ENCODE results near the gene TCF4. TPM values are rescaled to one million over a fixed set of nuclear protein-coding genes. Genes with fewer than 3 reads are reported as not detected.

The TCF4 gene
- total RNA-seq, 1 experiment from 2014 or later = 143 TPM

DNA sequence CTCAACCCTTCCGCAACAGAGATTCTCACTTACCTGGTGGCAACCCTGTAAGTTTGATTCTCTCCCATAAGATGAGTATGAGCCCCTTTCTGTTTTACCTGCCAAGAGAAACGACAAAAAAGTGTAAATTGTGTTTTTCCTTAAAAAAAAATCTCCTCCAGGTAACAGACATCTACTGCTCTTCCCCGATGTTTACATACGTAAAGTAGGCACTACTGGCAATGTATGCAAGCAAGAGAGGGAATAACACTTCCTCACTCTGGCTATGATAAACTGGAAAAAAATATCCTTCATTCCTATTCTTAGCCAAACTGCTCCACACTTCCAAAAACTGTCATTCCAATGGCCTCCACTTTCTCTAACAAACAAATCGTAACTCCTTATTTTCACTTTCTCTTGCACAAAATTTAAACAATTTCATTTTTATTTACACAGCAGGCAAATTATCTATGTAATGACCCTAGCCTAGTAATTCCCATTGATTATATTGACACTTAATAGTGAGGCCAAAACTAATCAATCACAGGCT lies 184.5 kb downstream of the TCF4 start:
- Histone ChIP-seq H3K27me3 (replicated peaks; ENCODE audit: insufficient read depth, low read depth, low read length, poor library complexity) (no peaks in the 10 kb centered on the region), H3K36me3 (ENCODE audit: insufficient read depth, low read length, poor library complexity, severe bottlenecking) (no peaks in the 10 kb centered on the region), H3K27ac (ENCODE audit: low read depth, low read length, poor library complexity, severe bottlenecking) (peak overlapping the region; percentile 81), H3K9me3 (ENCODE audit: low read depth, low read length, poor library complexity, severe bottlenecking) (no peaks in the 10 kb centered on the region), H3K4me1 (ENCODE audit: insufficient read depth, low read length, poor library complexity, severe bottlenecking) (peaks cover 71% of the 10 kb centered on the region), H3K4me3 (ENCODE audit: low read depth, low read length, poor library complexity, severe bottlenecking) (peak overlapping the region; percentile 47)
- no TSS peak for BruUV-seq (replicated peaks)
- ChIA-PET CTCF (interaction anchor here (0.7 kb wide), 1 partner anchor 20 kb away, joined by 3 read pairs; no protein-coding TSS in a partner anchor), POLR2A (ENCODE audit: low non-redundant PET) (no interaction called here)
- TF ChIP-seq EZH2 (IDR thresholded peaks at IDR 0.05; ENCODE audit: borderline replicate concordance, low read depth, low read length, poor library complexity, severe bottlenecking) = no peak
- TF ChIP-seq, protein P1, sequence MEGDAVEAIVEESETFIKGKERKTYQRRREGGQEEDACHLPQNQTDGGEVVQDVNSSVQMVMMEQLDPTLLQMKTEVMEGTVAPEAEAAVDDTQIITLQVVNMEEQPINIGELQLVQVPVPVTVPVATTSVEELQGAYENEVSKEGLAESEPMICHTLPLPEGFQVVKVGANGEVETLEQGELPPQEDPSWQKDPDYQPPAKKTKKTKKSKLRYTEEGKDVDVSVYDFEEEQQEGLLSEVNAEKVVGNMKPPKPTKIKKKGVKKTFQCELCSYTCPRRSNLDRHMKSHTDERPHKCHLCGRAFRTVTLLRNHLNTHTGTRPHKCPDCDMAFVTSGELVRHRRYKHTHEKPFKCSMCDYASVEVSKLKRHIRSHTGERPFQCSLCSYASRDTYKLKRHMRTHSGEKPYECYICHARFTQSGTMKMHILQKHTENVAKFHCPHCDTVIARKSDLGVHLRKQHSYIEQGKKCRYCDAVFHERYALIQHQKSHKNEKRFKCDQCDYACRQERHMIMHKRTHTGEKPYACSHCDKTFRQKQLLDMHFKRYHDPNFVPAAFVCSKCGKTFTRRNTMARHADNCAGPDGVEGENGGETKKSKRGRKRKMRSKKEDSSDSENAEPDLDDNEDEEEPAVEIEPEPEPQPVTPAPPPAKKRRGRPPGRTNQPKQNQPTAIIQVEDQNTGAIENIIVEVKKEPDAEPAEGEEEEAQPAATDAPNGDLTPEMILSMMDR (conservative IDR thresholded peaks at IDR 0.05; ENCODE audit: low read depth, low read length) = no peak
- DNase-seq (ENCODE audit: low spot score) = no peak
- intact Hi-C loops (cut with micrococcal nuclease; ENCODE audit: unreplicated experiment) = loop anchor here (5.0 to 10.0 kb wide), 3 partner anchors 51 to 1171 kb away; no protein-coding TSS in a partner anchor

DNA sequence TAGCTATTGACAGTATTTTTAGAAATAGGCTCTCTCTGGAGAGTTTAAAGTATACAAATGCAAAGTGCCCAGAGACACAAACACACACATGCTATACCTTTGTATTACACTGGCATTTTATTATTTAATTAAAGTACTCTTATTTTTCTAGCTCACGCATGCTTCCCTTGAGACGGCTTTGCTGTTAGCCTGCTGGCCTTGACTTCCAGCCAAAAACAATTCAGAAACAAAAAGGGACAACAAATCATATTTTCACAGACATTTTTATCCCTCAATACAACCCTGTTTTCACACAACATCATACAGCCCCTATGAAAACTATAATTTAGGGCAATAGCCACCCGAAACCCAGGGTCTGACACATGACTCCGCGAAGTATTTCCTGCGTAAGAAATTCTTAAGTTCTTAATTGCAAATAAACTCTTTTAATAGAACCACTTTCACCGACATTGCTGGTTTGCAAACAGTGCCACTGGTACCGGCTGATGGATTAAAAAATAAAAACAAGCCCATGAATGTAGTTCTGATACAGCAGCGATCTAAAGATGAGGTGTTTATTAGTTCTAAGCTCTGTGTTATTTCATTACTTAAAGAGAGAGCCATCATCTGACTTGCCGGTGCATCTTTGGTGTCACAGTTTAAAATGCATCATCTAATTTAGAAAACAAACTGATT lies 185.1 kb downstream of the TCF4 start:
- peak overlapping the region; percentile 47 for H3K4me3 ChIP-seq (ENCODE audit: low read depth, low read length, poor library complexity, severe bottlenecking)
- POLR2A ChIA-PET (ENCODE audit: low non-redundant PET) = interaction anchor here (0.5 to 0.6 kb wide), 2 partner anchors 9 to 94 kb away, joined by 3 to 4 read pairs; no protein-coding TSS in a partner anchor
- H3K36me3 ChIP-seq (ENCODE audit: insufficient read depth, low read length, poor library complexity, severe bottlenecking) = no peaks in the 10 kb centered on the region
- intact Hi-C loops (cut with micrococcal nuclease; ENCODE audit: unreplicated experiment) = loop anchor here (5.0 to 10.0 kb wide), 3 partner anchors 51 to 1172 kb away; no protein-coding TSS in a partner anchor
- peaks cover 67% of the 10 kb centered on the region for H3K4me1 ChIP-seq (ENCODE audit: insufficient read depth, low read length, poor library complexity, severe bottlenecking)
- no peaks in the 10 kb centered on the region for H3K27me3 ChIP-seq (replicated peaks; ENCODE audit: insufficient read depth, low read depth, low read length, poor library complexity)
- H3K27ac ChIP-seq (ENCODE audit: low read depth, low read length, poor library complexity, severe bottlenecking) = peak overlapping the region; percentile 81
- CTCF ChIA-PET = interaction anchor here (0.7 kb wide), 1 partner anchor 21 kb away, joined by 3 read pairs; no protein-coding TSS in a partner anchor
- H3K9me3 ChIP-seq (ENCODE audit: low read depth, low read length, poor library complexity, severe bottlenecking) = no peaks in the 10 kb centered on the region
- DNase-seq (ENCODE audit: low spot score) = no peak
- BruUV-seq (replicated peaks) = no TSS peak
- TF ChIP-seq, protein P1 (conservative IDR thresholded peaks at IDR 0.05; ENCODE audit: low read depth, low read length) = no peak
- TF ChIP-seq EZH2 (IDR thresholded peaks at IDR 0.05; ENCODE audit: borderline replicate concordance, low read depth, low read length, poor library complexity, severe bottlenecking) = no peak

DNA sequence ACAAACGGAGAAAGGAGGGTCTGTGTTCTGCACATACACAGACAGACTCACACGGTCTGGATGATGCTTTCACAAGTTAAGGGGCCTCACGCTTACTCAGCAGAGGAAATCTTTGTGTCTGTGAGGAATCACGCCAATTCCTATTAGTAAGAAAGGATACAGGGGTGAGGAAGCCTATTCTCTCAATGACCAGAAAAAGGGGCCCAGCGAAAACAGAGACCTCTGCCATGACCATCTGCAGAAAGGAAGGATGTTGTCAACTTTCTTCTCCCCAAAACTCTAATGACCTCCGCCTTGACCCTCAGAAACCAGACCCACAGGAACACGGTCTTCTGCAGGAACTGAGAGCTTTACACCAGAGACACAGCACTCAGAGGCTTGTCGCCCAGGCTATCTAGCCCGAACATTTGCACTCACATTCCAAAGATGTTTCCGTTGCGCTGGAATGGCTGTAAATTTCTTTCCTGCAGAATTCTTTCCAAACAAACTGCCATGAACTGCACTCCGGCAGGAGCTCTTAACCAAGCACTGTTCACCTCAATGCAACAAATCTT lies 186.3 kb downstream of the TCF4 start:
- peaks cover 68% of the 10 kb centered on the region for H3K4me1 ChIP-seq (ENCODE audit: insufficient read depth, low read length, poor library complexity, severe bottlenecking)
- intact Hi-C loops (cut with micrococcal nuclease; ENCODE audit: unreplicated experiment) = loop anchor here (5.0 to 10.0 kb wide), 3 partner anchors 49 to 1173 kb away; no protein-coding TSS in a partner anchor
- DNase-seq (ENCODE audit: low spot score) = peak; percentile 66
- peak overlapping the region; percentile 81 for H3K27ac ChIP-seq (ENCODE audit: low read depth, low read length, poor library complexity, severe bottlenecking)
- ChIA-PET CTCF (no interaction called here), POLR2A (ENCODE audit: low non-redundant PET) (no interaction called here)
- TSS peak; percentile 27 for BruUV-seq (replicated peaks)
- no peaks in the 10 kb centered on the region for H3K27me3 ChIP-seq (replicated peaks; ENCODE audit: insufficient read depth, low read depth, low read length, poor library complexity)
- H3K4me3 ChIP-seq (ENCODE audit: low read depth, low read length, poor library complexity, severe bottlenecking) = peak overlapping the region; percentile 47
- H3K36me3 ChIP-seq (ENCODE audit: insufficient read depth, low read length, poor library complexity, severe bottlenecking) = no peaks in the 10 kb centered on the region
- TF ChIP-seq, protein P1 (conservative IDR thresholded peaks at IDR 0.05; ENCODE audit: low read depth, low read length) = no peak
- no peak for TF ChIP-seq EZH2 (IDR thresholded peaks at IDR 0.05; ENCODE audit: borderline replicate concordance, low read depth, low read length, poor library complexity, severe bottlenecking)
- H3K9me3 ChIP-seq (ENCODE audit: low read depth, low read length, poor library complexity, severe bottlenecking) = no peaks in the 10 kb centered on the region

Data from A673 (cell line).